Stomach (tissue), 9 donors: ENCODE measurements around the gene RFX3. TPM values are rescaled to one million over a fixed set of nuclear protein-coding genes. Genes with fewer than 3 reads are reported as not detected.

Experiments
- DNase-seq, 2 donors: peaks; one replicate each; pipeline versions ENCODE4 v3.0.0 to v3.0.0-alpha.2; 2013 to 2019
- H3K27ac ChIP-seq, 5 donors: fragments of 200-600 bp in 4 of 5; sonication (generic) in 4 of 5; one replicate each; pipeline ENCODE4 v1.5.1; 2013 to 2019; ENCODE audit warnings: mild to moderate bottlenecking in 1 of 5, moderate library complexity in 1 of 5
- H3K27me3 ChIP-seq, 3 donors: fragments of 200-600 bp; sonication (generic); one replicate each; pipeline ENCODE4 v1.5.1; 2017 to 2019; ENCODE audit warnings: mixed run types in 1 of 3
- H3K36me3 ChIP-seq, 4 donors: fragments of 200-600 bp; sonication (generic); 1 replicate in 3 of 4; 2 replicates in 1 of 4; pipeline ENCODE4 v1.5.1; 2016 to 2019
- H3K4me1 ChIP-seq, 4 donors: fragments of 200-600 bp; sonication (generic); one replicate each; pipeline ENCODE4 v1.5.1; 2016 to 2019
- H3K4me3 ChIP-seq, 4 donors: fragments of 200-600 bp; sonication (generic) in 3 of 4; one replicate each; pipeline ENCODE4 v1.5.1; 2016 to 2019; ENCODE audit warnings: mild to moderate bottlenecking in 1 of 4
- H3K9me3 ChIP-seq, 4 donors: fragments of 200-600 bp; sonication (generic); one replicate each; pipeline ENCODE4 v1.5.1; 2016 to 2019
- EP300 ChIP-seq: sonication (generic); formaldehyde crosslinking; IDR thresholded peaks from one replicate; pipeline ENCODE4 v1.6.1; 2017; ENCODE audit warnings: antibody characterized with exemption
- POLR2A ChIP-seq, 4 donors: fragments of 450-650 bp; IDR thresholded peaks; one replicate each; pipeline ENCODE4 v1.6.1; 2016; ENCODE audit warnings: antibody characterized with exemption in 4 of 4, control low read depth in 2 of 4, mild to moderate bottlenecking in 1 of 4, moderate library complexity in 1 of 4
- POLR2AphosphoS5 ChIP-seq, 3 donors: sonication (generic); formaldehyde crosslinking; IDR thresholded peaks; one replicate each; pipeline ENCODE4 v1.6.1; 2016; ENCODE audit warnings: antibody characterized with exemption in 3 of 3
- WGBS, 5 donors: extraction: QIAGEN DNeasy Blood & Tissue Kit in 3 of 5; methylation state at CpG; one replicate each; pipeline versions ENCODE4 v1.1.5 to v1.1.7; 2013 to 2018; 5-methylcytosine and 5-hydroxymethylcytosine counted together
- intact Hi-C: fragments of 100-400 bp; cut with DNase I; formaldehyde crosslinking; loops from one replicate; pipeline ENCODE4 v1.15.1; 2023; ENCODE audit warnings: low total_unique reads
- polyA plus RNA-seq, 3 donors: library from polyadenylated mRNA; stranded (reverse); fragments of 200-250 nt; gene quantifications; one replicate each; pipeline ENCODE4 v1.2.3, GENCODE V29; 2013
- total RNA-seq, 5 donors: library from RNA; depleted of rRNA; stranded (reverse); fragments of >200 nt; gene quantifications; one replicate each; pipeline versions ENCODE4 v1.1.0 to v1.2.3, GENCODE V29; 2014 to 2016
- TF ChIP-seq, protein P1 (sequence below), 7 experiments: fragments of 450-650 bp in 4 of 7; fragments of 200-600 bp in 3 of 7; sonication (generic) in 3 of 7; IDR thresholded peaks; one replicate each; pipeline ENCODE4 v1.5.1; 2016 to 2019; ENCODE audit warnings: antibody characterized with exemption in 7 of 7, control low read depth in 2 of 7, mild to moderate bottlenecking in 1 of 7
- donor health status: healthy with polysubstance abuse.
- donor health status: Bipolar disorder and iron deficiency.
- donor health status: healthy.

Gene RFX3
- total and polyA plus RNA-seq, 8 donors = 0.76 to 22.8 (median 6.1) TPM

- H3K27ac ChIP-seq = no peak overlapping the region
- no peaks in the 10 kb centered on the region for H3K27me3 ChIP-seq
- H3K36me3 ChIP-seq = peaks cover 0 to 18% (median 8%) of the 10 kb centered on the region in 4 donors
- no peaks in the 10 kb centered on the region for H3K4me1 ChIP-seq
- intact Hi-C loops = no loop called here
- DNase-seq = no peak
- TF ChIP-seq, protein P1, sequence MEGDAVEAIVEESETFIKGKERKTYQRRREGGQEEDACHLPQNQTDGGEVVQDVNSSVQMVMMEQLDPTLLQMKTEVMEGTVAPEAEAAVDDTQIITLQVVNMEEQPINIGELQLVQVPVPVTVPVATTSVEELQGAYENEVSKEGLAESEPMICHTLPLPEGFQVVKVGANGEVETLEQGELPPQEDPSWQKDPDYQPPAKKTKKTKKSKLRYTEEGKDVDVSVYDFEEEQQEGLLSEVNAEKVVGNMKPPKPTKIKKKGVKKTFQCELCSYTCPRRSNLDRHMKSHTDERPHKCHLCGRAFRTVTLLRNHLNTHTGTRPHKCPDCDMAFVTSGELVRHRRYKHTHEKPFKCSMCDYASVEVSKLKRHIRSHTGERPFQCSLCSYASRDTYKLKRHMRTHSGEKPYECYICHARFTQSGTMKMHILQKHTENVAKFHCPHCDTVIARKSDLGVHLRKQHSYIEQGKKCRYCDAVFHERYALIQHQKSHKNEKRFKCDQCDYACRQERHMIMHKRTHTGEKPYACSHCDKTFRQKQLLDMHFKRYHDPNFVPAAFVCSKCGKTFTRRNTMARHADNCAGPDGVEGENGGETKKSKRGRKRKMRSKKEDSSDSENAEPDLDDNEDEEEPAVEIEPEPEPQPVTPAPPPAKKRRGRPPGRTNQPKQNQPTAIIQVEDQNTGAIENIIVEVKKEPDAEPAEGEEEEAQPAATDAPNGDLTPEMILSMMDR (IDR thresholded peaks at IDR 0.05) = no peak
- TF ChIP-seq POLR2AphosphoS5 (IDR thresholded peaks at IDR 0.05) (no peak), POLR2A (IDR thresholded peaks at IDR 0.05) (no peak), EP300 (no peak)
- 89 to 95% (median 93%) methylated on average over 2 of the region's 2 CpGs for WGBS, 5 donors
- no peak overlapping the region for H3K4me3 ChIP-seq
- peaks cover 0 to 4% (median 2%) of the 10 kb centered on the region in 4 donors for H3K9me3 ChIP-seq
Measured at GRCh38 chr9:3482578-3482977, 43.2 kb downstream of the RFX3 start.

DNA sequence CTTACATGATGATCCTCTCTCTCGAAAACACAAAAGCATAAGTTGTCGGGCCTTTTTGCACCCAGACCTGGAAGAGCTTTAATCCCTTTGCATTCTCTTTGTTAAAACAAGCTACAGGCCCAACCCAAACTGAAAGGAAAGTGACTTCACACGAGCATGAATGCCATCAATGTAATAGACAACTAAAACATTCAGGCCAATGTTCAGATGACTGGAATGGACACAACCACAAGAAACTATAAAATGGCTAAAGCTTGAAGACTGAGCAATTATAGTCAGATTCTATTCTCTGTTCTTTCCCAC, 45.5 kb downstream of the RFX3 start:
- H3K4me3 ChIP-seq = no peak overlapping the region
- TF ChIP-seq, protein P1 (IDR thresholded peaks at IDR 0.05) = no peak
- TF ChIP-seq EP300 (no peak), POLR2AphosphoS5 (IDR thresholded peaks at IDR 0.05) (no peak), POLR2A (IDR thresholded peaks at IDR 0.05) (no peak)
- DNase-seq = no peak
- no peaks in the 10 kb centered on the region for H3K4me1 ChIP-seq
- intact Hi-C loops = no loop called here
- H3K27ac ChIP-seq = no peak overlapping the region
- H3K9me3 ChIP-seq = peaks cover 0 to 10% (median 2%) of the 10 kb centered on the region in 4 donors
- WGBS, 5 donors = 86 to 93% (median 91%) methylated on average over 3 of the region's 3 CpGs
- peaks cover 0 to 18% (median 8%) of the 10 kb centered on the region in 4 donors for H3K36me3 ChIP-seq
- no peaks in the 10 kb centered on the region for H3K27me3 ChIP-seq

- TF ChIP-seq, protein P1 (IDR thresholded peaks at IDR 0.05) = no peak
- TF ChIP-seq EP300 (no peak), POLR2AphosphoS5 (IDR thresholded peaks at IDR 0.05) (no peak), POLR2A (IDR thresholded peaks at IDR 0.05) (no peak)
- 83 to 92% (median 90%) methylated on average over 7 of the region's 7 CpGs for whole genome bisulfite sequencing, 5 donors
- peak overlapping the region in 1 of 5 donors; percentile 52 for H3K27ac ChIP-seq
- intact Hi-C loops = no loop called here
- H3K36me3 ChIP-seq = peaks cover 0 to 18% (median 5%) of the 10 kb centered on the region in 4 donors
- DNase-seq = no peak
- H3K4me1 ChIP-seq = no peaks in the 10 kb centered on the region
- peaks cover 0 to 10% (median 2%) of the 10 kb centered on the region in 4 donors for H3K9me3 ChIP-seq
- H3K27me3 ChIP-seq = no peaks in the 10 kb centered on the region
- no peak overlapping the region for H3K4me3 ChIP-seq
Measured at GRCh38 chr9:3479514-3480352, 46.1 kb downstream of the RFX3 start.

- H3K4me3 ChIP-seq = no peak overlapping the region
- 57 to 86% (median 74%) methylated on average over 1 of the region's 1 CpG for WGBS, 5 donors
- DNase-seq = peak in 1 of 2 donors; percentile 47
- TF ChIP-seq POLR2AphosphoS5 (IDR thresholded peaks at IDR 0.05) (no peak), POLR2A (IDR thresholded peaks at IDR 0.05) (no peak), EP300 (no peak)
- TF ChIP-seq, protein P1 (IDR thresholded peaks at IDR 0.05) = no peak
- H3K4me1 ChIP-seq = no peaks in the 10 kb centered on the region
- peaks cover 0 to 10% (median 2%) of the 10 kb centered on the region in 4 donors for H3K9me3 ChIP-seq
- intact Hi-C loops = no loop called here
- peak overlapping the region in 2 of 5 donors; percentile 8 to 52 for H3K27ac ChIP-seq
- H3K36me3 ChIP-seq = peaks cover 0 to 10% (median 2%) of the 10 kb centered on the region in 4 donors
- H3K27me3 ChIP-seq = no peaks in the 10 kb centered on the region
Measured at GRCh38 chr9:3478549-3478953, 47.2 kb downstream of the RFX3 start.
